KMS-11 (cell line): ENCODE measurements around the gene SUPT4H1.

Experiments used
- H2AFZ ChIP-seq: fragments of 200-600 bp; sonication (generic); 2 replicates; pipeline ENCODE4 v1.6.1; 2016; ENCODE audit warnings: antibody characterized with exemption, mixed run types, low read depth
- H3K27ac ChIP-seq: fragments of 200-600 bp; sonication (generic); 2 replicates; pipeline ENCODE4 v1.6.1; 2016; ENCODE audit warnings: mild to moderate bottlenecking, mixed run types
- H3K27me3 ChIP-seq: fragments of 200-600 bp; sonication (generic); 2 replicates; pipeline ENCODE4 v1.6.1; 2017; ENCODE audit warnings: mild to moderate bottlenecking, low read depth, mixed run types, moderate library complexity; ENCODE audit not compliant: insufficient read depth
- H3K36me3 ChIP-seq: fragments of 200-600 bp; sonication (generic); 2 replicates; pipeline ENCODE4 v1.6.1; 2017; ENCODE audit warnings: mild to moderate bottlenecking, mixed run types; ENCODE audit not compliant: insufficient read depth
- H3K4me1 ChIP-seq: fragments of 200-600 bp; sonication (generic); 2 replicates; pipeline ENCODE4 v1.6.1; 2016; ENCODE audit warnings: mild to moderate bottlenecking, low read depth, mixed run types; ENCODE audit not compliant: poor library complexity, severe bottlenecking
- H3K4me2 ChIP-seq: fragments of 200-600 bp; sonication (generic); 2 replicates; pipeline ENCODE4 v1.7.0; 2016; ENCODE audit warnings: mild to moderate bottlenecking, mixed run types
- H3K4me3 ChIP-seq: fragments of 200-600 bp; sonication (generic); IDR thresholded peaks from 2 replicates; pipeline ENCODE4 v1.6.1; 2017; ENCODE audit warnings: low read depth, low read length, mixed read lengths; ENCODE audit not compliant: insufficient read depth
- H3K79me2 ChIP-seq: fragments of 200-600 bp; sonication (generic); 2 replicates; pipeline ENCODE4 v1.6.1; 2016; ENCODE audit warnings: low read depth, mixed run types; ENCODE audit not compliant: insufficient read depth
- H3K9ac ChIP-seq: fragments of 200-600 bp; sonication (generic); 2 replicates; pipeline ENCODE4 v1.6.1; 2016; ENCODE audit warnings: mild to moderate bottlenecking, mixed run types
- H4K20me1 ChIP-seq: fragments of 200-600 bp; sonication (generic); 2 replicates; pipeline ENCODE4 v1.6.1; 2016; ENCODE audit warnings: mild to moderate bottlenecking, mixed run types; ENCODE audit not compliant: insufficient read depth
- CTCF ChIP-seq: fragments of 200-600 bp; sonication (generic); conservative IDR thresholded peaks from 2 replicates; pipeline ENCODE4 v1.6.1; 2017; ENCODE audit warnings: low read depth, mild to moderate bottlenecking, antibody characterized with exemption, low read length, moderate library complexity, mixed read lengths

SUPT4H1 gene

DNA sequence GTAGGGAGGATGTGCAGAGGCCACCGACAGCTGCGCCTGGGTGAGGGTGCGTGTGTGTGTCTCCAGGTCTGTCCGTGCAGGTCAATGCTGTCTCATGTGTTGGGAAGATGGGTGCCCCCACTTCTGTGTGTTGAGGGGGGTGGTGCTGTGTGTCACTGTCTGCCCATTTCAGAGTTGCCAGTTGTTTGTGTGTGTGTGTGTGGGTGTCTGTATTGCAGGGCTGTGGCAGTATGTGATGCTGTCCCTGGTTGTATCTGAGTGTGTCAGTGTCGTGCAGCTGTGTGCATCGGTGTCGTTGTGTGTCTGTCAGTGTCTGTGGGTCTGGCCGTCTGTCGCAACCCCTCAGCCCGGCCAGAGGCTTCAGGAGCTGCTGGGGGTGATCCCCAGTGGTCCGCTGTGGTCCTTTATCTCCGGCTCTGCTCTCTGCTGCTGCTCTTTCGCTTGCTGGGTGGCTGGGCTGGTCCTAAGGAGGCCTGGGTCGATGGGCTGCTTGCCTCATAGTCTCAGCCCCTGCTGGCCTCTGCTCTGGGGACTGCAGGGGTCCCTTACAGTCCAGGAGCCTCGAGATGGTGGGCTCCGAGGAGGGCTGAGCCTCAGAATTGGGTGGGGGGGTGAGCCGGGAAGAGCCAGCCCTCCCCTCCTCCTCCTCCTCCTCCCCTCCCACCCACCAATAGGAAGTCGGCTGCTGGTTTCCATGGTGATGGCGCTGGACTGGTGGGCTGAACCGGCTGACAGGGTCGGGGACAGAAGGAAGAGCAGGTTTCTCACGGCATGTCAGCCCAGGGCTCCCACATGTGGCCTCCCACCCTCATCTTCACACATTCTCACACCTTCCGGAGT, 23.6 kb downstream of the SUPT4H1 start, which contains the start of gene TSPOAP1:
TSPOAP1 (minus strand) TSS at position 601 of the 840 bp plus-strand sequence. CDS start 875 bp downstream, outside the sequence.
- Histone ChIP-seq H3K27me3 (no peaks in the 10 kb centered on the region), H3K4me1 (peaks cover 32% of the 10 kb centered on the region), H3K9ac (peak within 1 kb of the TSS; percentile 100; the same call in 1 of the 2 replicates), H3K36me3 (peaks cover 11% of the 10 kb centered on the region; the same call in 1 of the 2 replicates), H3K4me2 (peak within 1 kb of the TSS; percentile 95), H3K4me3 (no peak within 1 kb of the TSS), H4K20me1 (peaks cover 7% of the 10 kb centered on the region; the same call in 1 of the 2 replicates), H3K79me2 (peaks cover 36% of the 10 kb centered on the region), H3K27ac (peak within 1 kb of the TSS; percentile 96), H2AFZ (no peak within 1 kb of the TSS)
- TF ChIP-seq CTCF: no peak

DNA sequence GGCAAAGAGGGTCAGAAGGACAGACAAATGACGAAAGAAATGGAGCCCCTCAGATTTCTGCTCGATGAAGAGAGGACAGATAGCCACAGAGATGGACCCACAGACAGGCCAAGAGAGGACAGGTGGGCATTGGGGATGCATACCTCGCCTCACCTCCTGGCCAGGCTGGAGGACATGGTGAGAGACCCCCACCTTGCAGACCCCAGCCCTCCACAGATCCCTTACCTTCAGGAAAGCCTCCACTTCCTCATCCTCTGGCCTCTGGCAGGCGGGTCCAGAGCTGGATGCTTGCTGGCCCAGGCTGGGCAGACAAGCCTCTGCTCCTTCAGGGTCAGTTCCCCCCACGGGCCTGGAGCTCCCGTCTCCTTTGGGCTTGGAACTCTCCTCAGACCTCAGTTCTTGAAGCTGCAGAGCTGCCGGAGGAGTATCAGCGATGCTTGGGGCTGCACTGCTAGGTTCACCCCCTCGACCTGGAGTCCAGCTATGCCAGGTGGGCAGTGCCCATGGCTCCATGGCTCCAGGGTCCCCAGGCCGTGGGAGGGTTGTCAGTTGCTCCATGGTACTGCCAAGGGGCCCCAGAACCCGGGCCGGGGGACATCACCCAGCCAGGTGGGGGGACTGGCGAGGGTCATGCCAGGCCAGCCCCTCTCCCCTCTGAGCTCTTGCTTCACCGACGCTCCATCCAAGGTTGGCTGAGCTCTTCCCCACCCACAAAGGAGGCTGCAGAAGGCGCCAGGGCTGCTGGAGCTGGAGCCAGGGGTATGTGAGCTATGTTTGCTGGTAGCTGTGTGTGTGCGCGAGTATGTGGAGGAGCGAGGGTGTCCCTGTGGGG, 24.4 kb downstream of the SUPT4H1 start:
- H3K4me2 ChIP-seq: peak overlapping the region; percentile 15

DNA sequence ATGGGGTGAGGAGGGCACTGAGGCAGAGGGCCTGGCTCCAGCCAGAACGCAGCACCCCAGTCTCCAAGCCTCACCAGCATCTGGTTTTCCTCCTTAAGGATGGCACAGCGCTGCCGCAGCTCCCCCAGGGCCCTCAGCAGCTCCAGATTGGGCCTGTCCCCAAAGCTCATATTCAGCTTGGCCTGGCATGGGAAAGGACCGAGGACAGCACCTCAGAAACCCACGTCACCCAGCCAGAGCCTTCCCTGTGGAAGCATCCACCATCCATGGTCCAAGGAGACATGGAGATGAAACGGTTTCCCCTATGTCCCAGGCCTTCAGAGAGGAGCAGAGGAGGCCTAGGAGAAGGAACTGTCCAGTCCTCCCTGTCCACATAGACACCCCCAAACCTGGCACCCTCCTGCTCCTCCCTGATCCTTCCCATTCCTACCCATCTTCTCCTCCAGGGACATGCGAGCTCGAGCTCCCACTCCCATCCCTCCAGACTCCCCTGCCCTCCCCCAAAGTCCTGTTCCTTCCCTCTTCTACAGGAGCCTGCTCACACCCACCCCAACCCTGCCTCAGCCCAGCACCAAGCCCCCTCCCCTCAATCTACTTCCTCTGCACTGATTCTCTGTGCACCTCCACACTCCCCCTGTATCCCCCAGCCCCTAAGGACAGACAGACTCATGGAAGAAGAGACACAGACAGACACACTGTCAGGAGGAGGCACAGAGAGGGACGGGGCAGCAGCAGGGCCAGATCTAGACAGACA, 25.2 kb downstream of the SUPT4H1 start:
- H2AFZ ChIP-seq: no peak overlapping the region
- H3K27me3 ChIP-seq: no peaks in the 10 kb centered on the region
- H3K27ac ChIP-seq: peak overlapping the region; percentile 96; the same call in 1 of the 2 replicates
- TF ChIP-seq CTCF: no peak
- H3K4me1 ChIP-seq: peaks cover 31% of the 10 kb centered on the region
- peak overlapping the region; percentile 15; the same call in 1 of the 2 replicates for H3K4me2 ChIP-seq
- peaks cover 6% of the 10 kb centered on the region; the same call in 1 of the 2 replicates for H3K36me3 ChIP-seq
- no peak overlapping the region for H3K4me3 ChIP-seq
- peaks cover 7% of the 10 kb centered on the region; the same call in 1 of the 2 replicates for H4K20me1 ChIP-seq
- no peak overlapping the region; the same call in 1 of the 2 replicates for H3K9ac ChIP-seq
- H3K79me2 ChIP-seq: peaks cover 21% of the 10 kb centered on the region

More for the DNA sequence above, 24.4 kb downstream of the SUPT4H1 start:
- peaks cover 7% of the 10 kb centered on the region; the same call in 1 of the 2 replicates for H4K20me1 ChIP-seq
- peaks cover 11% of the 10 kb centered on the region; the same call in 1 of the 2 replicates for H3K36me3 ChIP-seq
- no peak for TF ChIP-seq CTCF
- H3K4me3 ChIP-seq: no peak overlapping the region
- H3K27ac ChIP-seq: peak overlapping the region; percentile 96
- peaks cover 29% of the 10 kb centered on the region for H3K79me2 ChIP-seq
- peak overlapping the region; percentile 17; the same call in 1 of the 2 replicates for H3K9ac ChIP-seq
- H3K27me3 ChIP-seq: no peaks in the 10 kb centered on the region
- H2AFZ ChIP-seq: no peak overlapping the region
- peaks cover 31% of the 10 kb centered on the region for H3K4me1 ChIP-seq

GRCh38 chr17:58325976-58326468, 26.0 kb downstream of the SUPT4H1 start:
- Histone ChIP-seq H3K27me3 (no peaks in the 10 kb centered on the region), H3K27ac (peak overlapping the region; percentile 8; the same call in 1 of the 2 replicates), H3K4me2 (no peak overlapping the region), H2AFZ (no peak overlapping the region), H4K20me1 (peaks cover 2% of the 10 kb centered on the region; the same call in 1 of the 2 replicates), H3K9ac (no peak overlapping the region), H3K4me3 (no peak overlapping the region), H3K36me3 (no peaks in the 10 kb centered on the region), H3K79me2 (peaks cover 13% of the 10 kb centered on the region), H3K4me1 (peaks cover 31% of the 10 kb centered on the region)
- no peak for TF ChIP-seq CTCF
